ENCODE data around the gene UBR4. TPM values are rescaled to one million over a fixed set of nuclear protein-coding genes. Genes with fewer than 3 reads are reported as not detected.

Gene UBR4
- polyA plus RNA-seq, 1 donor from 2014 or later, result 49.7 TPM

DNA sequence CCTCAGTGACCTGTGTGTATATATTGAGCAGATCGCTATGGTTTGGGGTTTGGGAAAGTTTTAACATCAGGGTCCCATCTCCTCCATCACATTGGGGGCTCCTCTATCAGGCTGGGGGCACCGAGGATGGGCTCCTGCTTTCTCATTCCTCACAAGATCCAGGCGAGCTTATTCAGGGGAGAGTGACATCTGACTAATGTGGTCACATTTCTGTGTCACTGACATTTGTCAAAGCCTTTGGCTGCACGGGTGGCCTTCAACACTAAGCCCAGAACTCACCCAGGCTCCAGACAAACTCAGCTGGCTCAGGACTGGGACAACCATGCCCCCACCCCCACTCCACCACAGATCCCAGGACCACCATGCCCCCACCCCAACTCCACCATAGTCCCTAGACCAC lies 150.3 kb downstream of the UBR4 start:
- no peaks in the 10 kb centered on the region for H3K9me2 ChIP-seq (ENCODE audit: insufficient read depth, low read length)
- TF ChIP-seq EP300 (conservative IDR thresholded peaks at IDR 0.05; ENCODE audit: poor library complexity, severe bottlenecking) (no peak), TAF1 (IDR thresholded peaks at IDR 0.05; ENCODE audit: low read depth) (no peak), EZH2 (IDR thresholded peaks at IDR 0.05; ENCODE audit: borderline replicate concordance, insufficient read depth, low read length, poor library complexity, severe bottlenecking) (no peak)
- TF ChIP-seq, protein P1, sequence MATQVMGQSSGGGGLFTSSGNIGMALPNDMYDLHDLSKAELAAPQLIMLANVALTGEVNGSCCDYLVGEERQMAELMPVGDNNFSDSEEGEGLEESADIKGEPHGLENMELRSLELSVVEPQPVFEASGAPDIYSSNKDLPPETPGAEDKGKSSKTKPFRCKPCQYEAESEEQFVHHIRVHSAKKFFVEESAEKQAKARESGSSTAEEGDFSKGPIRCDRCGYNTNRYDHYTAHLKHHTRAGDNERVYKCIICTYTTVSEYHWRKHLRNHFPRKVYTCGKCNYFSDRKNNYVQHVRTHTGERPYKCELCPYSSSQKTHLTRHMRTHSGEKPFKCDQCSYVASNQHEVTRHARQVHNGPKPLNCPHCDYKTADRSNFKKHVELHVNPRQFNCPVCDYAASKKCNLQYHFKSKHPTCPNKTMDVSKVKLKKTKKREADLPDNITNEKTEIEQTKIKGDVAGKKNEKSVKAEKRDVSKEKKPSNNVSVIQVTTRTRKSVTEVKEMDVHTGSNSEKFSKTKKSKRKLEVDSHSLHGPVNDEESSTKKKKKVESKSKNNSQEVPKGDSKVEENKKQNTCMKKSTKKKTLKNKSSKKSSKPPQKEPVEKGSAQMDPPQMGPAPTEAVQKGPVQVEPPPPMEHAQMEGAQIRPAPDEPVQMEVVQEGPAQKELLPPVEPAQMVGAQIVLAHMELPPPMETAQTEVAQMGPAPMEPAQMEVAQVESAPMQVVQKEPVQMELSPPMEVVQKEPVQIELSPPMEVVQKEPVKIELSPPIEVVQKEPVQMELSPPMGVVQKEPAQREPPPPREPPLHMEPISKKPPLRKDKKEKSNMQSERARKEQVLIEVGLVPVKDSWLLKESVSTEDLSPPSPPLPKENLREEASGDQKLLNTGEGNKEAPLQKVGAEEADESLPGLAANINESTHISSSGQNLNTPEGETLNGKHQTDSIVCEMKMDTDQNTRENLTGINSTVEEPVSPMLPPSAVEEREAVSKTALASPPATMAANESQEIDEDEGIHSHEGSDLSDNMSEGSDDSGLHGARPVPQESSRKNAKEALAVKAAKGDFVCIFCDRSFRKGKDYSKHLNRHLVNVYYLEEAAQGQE (IDR thresholded peaks at IDR 0.05; ENCODE audit: borderline replicate concordance), result no peak
- TF ChIP-seq, protein P2, sequence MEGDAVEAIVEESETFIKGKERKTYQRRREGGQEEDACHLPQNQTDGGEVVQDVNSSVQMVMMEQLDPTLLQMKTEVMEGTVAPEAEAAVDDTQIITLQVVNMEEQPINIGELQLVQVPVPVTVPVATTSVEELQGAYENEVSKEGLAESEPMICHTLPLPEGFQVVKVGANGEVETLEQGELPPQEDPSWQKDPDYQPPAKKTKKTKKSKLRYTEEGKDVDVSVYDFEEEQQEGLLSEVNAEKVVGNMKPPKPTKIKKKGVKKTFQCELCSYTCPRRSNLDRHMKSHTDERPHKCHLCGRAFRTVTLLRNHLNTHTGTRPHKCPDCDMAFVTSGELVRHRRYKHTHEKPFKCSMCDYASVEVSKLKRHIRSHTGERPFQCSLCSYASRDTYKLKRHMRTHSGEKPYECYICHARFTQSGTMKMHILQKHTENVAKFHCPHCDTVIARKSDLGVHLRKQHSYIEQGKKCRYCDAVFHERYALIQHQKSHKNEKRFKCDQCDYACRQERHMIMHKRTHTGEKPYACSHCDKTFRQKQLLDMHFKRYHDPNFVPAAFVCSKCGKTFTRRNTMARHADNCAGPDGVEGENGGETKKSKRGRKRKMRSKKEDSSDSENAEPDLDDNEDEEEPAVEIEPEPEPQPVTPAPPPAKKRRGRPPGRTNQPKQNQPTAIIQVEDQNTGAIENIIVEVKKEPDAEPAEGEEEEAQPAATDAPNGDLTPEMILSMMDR (IDR thresholded peaks at IDR 0.05; ENCODE audit: poor library complexity, severe bottlenecking), result no peak
- no peak overlapping the region for H3K4me3 ChIP-seq (ENCODE audit: low read length)
- no peak overlapping the region for H3K4me2 ChIP-seq (ENCODE audit: low read length)
- no peak overlapping the region for H3K27ac ChIP-seq (ENCODE audit: low read length)
- no peak overlapping the region for H3K9ac ChIP-seq (ENCODE audit: low read length)
- H3K79me2 ChIP-seq (replicated peaks; ENCODE audit: insufficient read depth, low read length), result no peaks in the 10 kb centered on the region
- no peaks in the 10 kb centered on the region for H3K9me3 ChIP-seq (ENCODE audit: low read length)
- no peaks in the 10 kb centered on the region for H3F3A ChIP-seq (ENCODE audit: insufficient read depth, low read length, poor library complexity, severe bottlenecking)
- no peaks in the 10 kb centered on the region for H3K36me3 ChIP-seq (ENCODE audit: insufficient read depth, low read length)
- no peak overlapping the region for H2AFZ ChIP-seq (ENCODE audit: low read depth, low read length)
- H3K27me3 ChIP-seq (ENCODE audit: insufficient read depth, low read depth, low read length), result no peaks in the 10 kb centered on the region
- H4K20me1 ChIP-seq (ENCODE audit: insufficient read depth), result no peaks in the 10 kb centered on the region

DNA sequence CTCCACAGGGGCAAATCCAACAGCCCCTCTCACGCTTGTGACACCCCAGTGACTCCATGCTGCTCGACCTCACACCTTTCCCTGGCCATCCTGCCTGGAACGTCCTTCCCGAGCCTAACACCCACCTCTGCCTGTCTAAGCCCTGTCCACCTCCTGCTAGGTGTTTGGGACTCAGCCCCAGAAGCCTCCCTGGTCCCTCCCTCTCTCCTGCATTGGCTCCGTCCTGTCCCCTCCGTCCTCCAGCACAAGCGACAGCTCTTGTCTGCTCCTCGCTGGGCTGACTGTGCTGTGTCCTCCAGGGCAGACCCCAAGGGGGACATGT lies 151.6 kb downstream of the UBR4 start:
- H3K27me3 ChIP-seq (ENCODE audit: insufficient read depth, low read depth, low read length), result no peaks in the 10 kb centered on the region
- H4K20me1 ChIP-seq (ENCODE audit: insufficient read depth), result no peaks in the 10 kb centered on the region
- no peak overlapping the region for H3K4me2 ChIP-seq (ENCODE audit: low read length)
- H3K27ac ChIP-seq (ENCODE audit: low read length), result no peak overlapping the region
- H2AFZ ChIP-seq (ENCODE audit: low read depth, low read length), result no peak overlapping the region
- no peaks in the 10 kb centered on the region for H3K9me2 ChIP-seq (ENCODE audit: insufficient read depth, low read length)
- H3K79me2 ChIP-seq (replicated peaks; ENCODE audit: insufficient read depth, low read length), result no peaks in the 10 kb centered on the region
- no peaks in the 10 kb centered on the region for H3K9me3 ChIP-seq (ENCODE audit: low read length)
- H3K36me3 ChIP-seq (ENCODE audit: insufficient read depth, low read length), result no peaks in the 10 kb centered on the region
- H3K9ac ChIP-seq (ENCODE audit: low read length), result no peak overlapping the region
- TF ChIP-seq MXI1 (conservative IDR thresholded peaks at IDR 0.05; ENCODE audit: poor library complexity, severe bottlenecking) (no peak), POLR2AphosphoS5 (IDR thresholded peaks at IDR 0.05) (no peak), EP300 (conservative IDR thresholded peaks at IDR 0.05; ENCODE audit: poor library complexity, severe bottlenecking) (no peak), RAD21 (conservative IDR thresholded peaks at IDR 0.05) (no peak), TAF1 (IDR thresholded peaks at IDR 0.05; ENCODE audit: low read depth) (no peak), SMC3 (conservative IDR thresholded peaks at IDR 0.05; ENCODE audit: poor library complexity) (no peak), EZH2 (IDR thresholded peaks at IDR 0.05; ENCODE audit: borderline replicate concordance, insufficient read depth, low read length, poor library complexity, severe bottlenecking) (no peak)
- TF ChIP-seq, protein P2 (IDR thresholded peaks at IDR 0.05; ENCODE audit: poor library complexity, severe bottlenecking), result no peak
- TF ChIP-seq, protein P1 (IDR thresholded peaks at IDR 0.05; ENCODE audit: borderline replicate concordance), result no peak
- no peaks in the 10 kb centered on the region for H3F3A ChIP-seq (ENCODE audit: insufficient read depth, low read length, poor library complexity, severe bottlenecking)
- H3K4me3 ChIP-seq (ENCODE audit: low read length), result no peak overlapping the region
